ENCODE measurements around the gene BTBD17.
"Not testable (repeated sequence)": the region's sequence is repeated elsewhere in the genome, so short reads cannot be mapped to it uniquely, and the experiment has no call there.

BTBD17 gene

GRCh38 chr17:74361230-74362068, at the start of gene BTBD17:
BTBD17 (minus strand) TSS chr17:74361868; CDS start chr17:74361819, 49 bp downstream.
- DNase-seq (ENCODE audit: low spot score), result peak; percentile 40

- DNase-seq (ENCODE audit: low spot score), result no peak
These were observed 48.4 kb upstream of the BTBD17 start for GRCh38 chr17:74410001-74410443.

- no peak for DNase-seq (ENCODE audit: low spot score)
These were observed 47.1 kb upstream of the BTBD17 start for GRCh38 chr17:74408815-74409214.

- DNase-seq (ENCODE audit: low spot score), result no peak
These were observed 46.6 kb upstream of the BTBD17 start for GRCh38 chr17:74408262-74408661.

GRCh38 chr17:74407384-74407783, 45.7 kb upstream of the BTBD17 start:
- DNase-seq (ENCODE audit: low spot score), result no peak

GRCh38 chr17:74405311-74405710, 43.6 kb upstream of the BTBD17 start:
- not testable (repeated sequence) for DNase-seq (ENCODE audit: low spot score)

- no peak for DNase-seq (ENCODE audit: low spot score)
These were observed 43.1 kb upstream of the BTBD17 start for GRCh38 chr17:74404789-74405188.

- no peak for DNase-seq (ENCODE audit: low spot score)
These were observed 42.5 kb upstream of the BTBD17 start for GRCh38 chr17:74404218-74404617.

- no peak for DNase-seq (ENCODE audit: low spot score)
These were observed 42.0 kb upstream of the BTBD17 start for GRCh38 chr17:74403512-74404137.

- DNase-seq (ENCODE audit: low spot score), result no peak
These were observed 40.4 kb upstream of the BTBD17 start for GRCh38 chr17:74402048-74402447.

GRCh38 chr17:74396567-74396966, 34.9 kb upstream of the BTBD17 start:
- DNase-seq (ENCODE audit: low spot score), result no peak

GRCh38 chr17:74394977-74395376, 33.3 kb upstream of the BTBD17 start:
- no peak for DNase-seq (ENCODE audit: low spot score)

GRCh38 chr17:74394275-74394950, 32.7 kb upstream of the BTBD17 start:
- no peak for DNase-seq (ENCODE audit: low spot score)

GRCh38 chr17:74393346-74393942, 31.8 kb upstream of the BTBD17 start:
- DNase-seq (ENCODE audit: low spot score), result no peak

- DNase-seq (ENCODE audit: low spot score), result no peak
These were observed 31.2 kb upstream of the BTBD17 start for GRCh38 chr17:74392848-74393247.

- no peak for DNase-seq (ENCODE audit: low spot score)
These were observed 30.1 kb upstream of the BTBD17 start for GRCh38 chr17:74391771-74392170.

- no peak for DNase-seq (ENCODE audit: low spot score)
These were observed 29.3 kb upstream of the BTBD17 start for GRCh38 chr17:74390680-74391653.

- no peak for DNase-seq (ENCODE audit: low spot score)
These were observed 28.4 kb upstream of the BTBD17 start for GRCh38 chr17:74389937-74390679.

GRCh38 chr17:74389084-74389753, 27.6 kb upstream of the BTBD17 start:
- no peak for DNase-seq (ENCODE audit: low spot score)
